Measurements from ENCODE around the gene STIP1.

STIP1 gene

DNA sequence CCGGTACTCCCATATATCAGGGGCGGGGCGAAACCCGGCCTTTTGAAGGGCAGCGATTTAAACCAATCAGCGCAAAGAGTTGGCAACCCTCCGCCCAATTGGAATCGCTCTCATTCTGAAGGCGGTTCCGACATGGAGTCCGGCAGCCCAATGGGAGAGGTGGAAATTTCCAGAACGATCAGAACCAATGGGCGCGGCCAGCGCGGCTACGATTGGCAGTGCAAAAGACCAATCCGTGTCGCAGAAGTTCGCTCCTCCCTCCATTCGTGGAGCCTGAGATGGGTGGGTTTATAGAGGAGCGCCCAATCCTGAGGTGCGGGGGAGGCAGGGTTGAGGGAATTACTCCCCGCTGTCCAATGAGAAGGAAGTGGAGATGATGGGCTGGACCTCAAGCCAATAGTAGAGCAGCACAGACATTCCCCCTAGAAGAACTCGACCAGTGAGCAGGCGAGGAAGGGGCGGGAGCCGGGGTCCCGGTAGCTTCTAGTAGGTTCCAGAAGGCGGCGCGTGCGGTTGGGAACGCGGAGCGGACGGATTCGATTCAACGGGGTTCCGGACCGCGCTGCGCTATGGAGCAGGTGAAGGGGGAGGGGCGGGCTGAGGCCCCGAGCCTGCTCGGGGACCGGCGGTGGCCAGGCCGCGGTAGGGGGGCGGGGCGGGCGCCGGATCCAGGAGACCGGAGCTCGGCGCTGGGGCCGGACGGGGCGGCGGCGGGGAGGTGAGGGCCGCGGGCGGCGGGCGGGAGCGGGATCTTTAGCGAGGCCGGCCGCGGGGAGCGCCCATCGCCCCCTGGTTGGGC lies at the start of gene STIP1:
Gene STIP1, plus strand, starts transcription at position 479 of the 799 bp plus-strand sequence. Its CDS starts 91 bp downstream, at position 570.
- DNase-seq: peak; percentile 100

DNA sequence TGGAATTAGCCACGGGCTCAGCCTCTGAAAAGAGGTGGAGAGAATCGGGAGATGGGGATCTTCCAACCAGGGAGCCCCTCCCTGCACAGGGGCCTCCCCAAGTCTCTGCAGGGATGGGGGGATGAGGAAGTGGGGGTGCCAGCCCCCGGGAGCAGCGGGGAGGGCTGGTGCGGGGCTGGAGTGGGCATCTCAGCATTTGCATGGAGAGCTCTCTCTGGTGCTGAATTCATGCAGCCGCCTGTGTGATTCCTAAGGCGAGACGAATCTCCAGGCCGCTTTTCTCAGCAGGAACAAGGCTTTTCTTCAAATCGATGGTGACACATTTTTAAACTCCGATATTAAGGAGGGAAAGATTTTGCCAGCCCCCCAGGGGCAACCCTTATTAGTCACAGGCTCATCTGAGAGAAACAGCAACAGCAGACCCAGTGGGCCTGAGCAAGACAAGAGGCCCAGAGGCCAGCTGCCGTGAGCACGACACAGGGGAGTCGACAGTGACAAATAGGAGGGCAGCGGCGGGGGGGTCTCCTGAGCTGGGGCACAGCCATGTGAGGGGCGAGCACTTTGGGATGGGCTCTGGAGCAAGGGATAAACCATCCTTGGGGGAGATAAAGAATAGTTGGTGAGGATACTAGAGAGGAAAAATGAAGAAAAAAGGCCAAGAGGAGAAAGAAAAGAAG lies 49.1 kb upstream of the STIP1 start:
- DNase-seq: no peak

DNA sequence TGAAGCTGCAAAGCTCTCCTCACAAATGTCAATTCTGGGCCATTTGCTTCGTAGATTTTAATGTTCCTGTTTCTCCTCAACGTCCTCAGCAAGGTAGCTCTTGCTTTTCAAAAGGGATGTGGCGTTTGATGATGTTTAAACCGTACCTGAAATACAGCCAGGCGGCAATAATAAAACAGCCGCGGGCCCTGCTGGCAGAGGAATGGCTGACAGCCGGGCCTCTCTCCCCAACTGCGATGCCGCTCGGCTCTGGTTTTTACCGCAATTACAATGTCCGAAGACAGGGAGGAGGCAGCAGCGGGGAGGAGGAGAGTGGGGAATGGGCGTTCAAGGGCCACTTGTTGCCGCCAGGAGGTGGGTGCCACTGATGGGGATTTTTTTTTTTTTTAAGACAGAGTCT lies 47.6 kb upstream of the STIP1 start:
- DNase-seq: no peak

DNA sequence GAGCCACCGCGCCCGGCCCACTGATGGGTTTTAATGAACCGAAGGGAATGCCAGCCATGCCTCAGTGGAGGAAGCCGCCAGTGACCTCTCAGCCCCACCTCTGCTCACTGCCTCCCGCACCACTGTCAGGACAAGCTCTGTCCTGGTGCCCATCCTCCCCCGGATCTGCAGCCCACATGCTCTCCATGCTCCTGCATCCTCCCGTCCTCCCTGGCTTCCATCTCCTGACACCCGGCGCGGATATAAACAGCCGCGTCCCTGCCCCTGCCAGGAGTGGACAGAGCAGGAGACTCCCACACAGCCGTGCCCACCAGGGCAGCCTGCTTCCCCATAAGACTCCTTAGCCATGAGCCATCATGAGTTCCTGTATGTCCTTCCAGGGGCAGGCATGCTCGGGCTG lies 46.9 kb upstream of the STIP1 start:
- DNase-seq: no peak

DNA sequence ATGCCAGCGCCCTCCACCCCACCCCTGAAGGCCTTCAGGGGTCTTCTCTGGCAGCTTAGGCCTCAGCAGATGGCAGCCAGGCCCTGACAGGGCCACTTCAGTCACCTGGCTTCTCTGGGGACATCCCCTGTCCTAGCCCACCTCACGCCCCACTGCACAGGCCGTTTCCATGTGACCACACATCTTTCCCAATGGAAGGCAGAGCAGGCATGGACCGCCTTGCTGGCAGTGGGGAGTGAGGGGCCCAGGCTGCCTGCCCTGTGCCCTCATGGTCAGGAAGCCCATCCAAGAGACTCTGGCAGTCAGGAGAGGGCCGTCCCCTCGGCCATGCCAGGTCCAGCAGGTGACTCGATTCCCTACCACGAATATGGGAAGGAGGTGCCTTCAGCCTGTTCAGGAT lies 45.9 kb upstream of the STIP1 start:
- no peak for DNase-seq

DNA sequence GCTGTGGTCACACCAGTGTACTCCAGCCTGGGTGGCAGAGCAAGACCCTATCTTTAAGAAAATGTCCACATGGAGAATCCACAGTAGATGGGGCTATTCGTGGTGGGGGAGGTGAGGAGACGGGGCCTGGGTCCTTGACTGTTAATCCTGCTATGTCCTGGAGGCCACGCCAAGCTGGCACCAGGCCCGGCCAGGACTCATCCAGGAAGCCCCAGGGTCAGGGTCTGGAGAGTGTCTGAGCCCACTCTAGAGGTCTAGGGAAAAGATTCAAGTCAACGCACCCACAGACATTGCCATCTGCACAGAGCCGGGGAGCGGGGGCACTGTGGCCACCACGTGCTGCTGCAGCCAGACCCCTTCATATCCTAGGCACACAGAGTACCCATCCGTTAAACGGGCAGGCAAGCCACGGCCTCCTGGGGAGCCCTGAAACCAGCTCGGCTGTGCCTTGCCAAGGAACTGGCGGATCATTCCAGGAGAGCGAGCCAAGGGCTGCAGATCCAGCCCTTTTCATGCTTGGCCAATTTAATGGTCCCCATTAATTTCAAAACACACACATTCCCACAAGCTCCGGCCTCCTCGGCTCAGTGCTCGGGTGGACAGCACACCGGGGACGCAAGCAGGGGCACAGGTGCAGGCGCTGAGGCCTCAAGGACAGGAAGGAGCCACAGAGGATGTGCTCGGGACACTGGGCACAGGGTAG lies 44.7 kb upstream of the STIP1 start:
- DNase-seq: no peak

DNA sequence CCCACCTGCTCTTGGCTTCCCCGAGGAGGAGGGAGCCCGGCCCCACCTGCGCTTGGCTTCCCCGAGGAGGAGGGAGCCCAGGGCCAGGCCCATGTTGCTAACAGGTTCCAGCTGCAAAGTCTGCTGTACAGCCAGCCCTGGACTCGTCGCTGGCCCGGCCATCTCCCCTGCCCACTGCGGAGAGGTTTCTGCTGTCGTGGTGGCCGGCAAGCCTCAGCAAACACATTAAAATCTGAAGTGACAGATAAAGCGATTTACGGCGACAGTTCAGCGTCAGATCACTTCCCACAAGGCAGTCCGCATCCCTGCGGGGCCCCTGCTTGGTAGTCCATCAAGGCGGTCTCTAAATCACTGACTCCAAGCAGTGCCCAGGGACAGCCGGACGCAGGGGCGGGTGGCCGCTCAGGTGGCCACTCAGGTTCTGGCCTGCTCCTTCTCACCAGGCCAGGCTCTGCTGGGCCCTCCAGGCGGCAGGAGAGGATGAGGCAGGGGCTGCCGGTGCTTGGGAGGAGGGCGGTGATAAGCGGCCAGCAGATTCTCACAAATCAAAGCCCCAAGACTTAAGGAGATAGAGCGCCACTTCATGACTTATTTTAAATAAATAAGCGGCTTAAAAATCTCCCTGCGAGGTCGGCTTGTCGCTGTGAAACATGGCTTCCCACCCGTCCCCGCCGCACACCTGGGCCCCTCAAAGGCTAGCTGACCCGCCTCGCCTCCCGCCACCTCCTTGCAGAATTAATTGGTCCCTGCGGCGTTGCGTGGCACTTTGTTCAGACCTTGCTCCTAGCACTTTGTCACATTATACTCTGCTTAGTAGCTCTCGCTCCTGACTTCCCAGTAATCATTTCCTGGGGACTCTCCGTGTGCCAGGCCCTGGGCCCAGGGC lies 41.1 kb upstream of the STIP1 start:
- no peak for DNase-seq

DNA sequence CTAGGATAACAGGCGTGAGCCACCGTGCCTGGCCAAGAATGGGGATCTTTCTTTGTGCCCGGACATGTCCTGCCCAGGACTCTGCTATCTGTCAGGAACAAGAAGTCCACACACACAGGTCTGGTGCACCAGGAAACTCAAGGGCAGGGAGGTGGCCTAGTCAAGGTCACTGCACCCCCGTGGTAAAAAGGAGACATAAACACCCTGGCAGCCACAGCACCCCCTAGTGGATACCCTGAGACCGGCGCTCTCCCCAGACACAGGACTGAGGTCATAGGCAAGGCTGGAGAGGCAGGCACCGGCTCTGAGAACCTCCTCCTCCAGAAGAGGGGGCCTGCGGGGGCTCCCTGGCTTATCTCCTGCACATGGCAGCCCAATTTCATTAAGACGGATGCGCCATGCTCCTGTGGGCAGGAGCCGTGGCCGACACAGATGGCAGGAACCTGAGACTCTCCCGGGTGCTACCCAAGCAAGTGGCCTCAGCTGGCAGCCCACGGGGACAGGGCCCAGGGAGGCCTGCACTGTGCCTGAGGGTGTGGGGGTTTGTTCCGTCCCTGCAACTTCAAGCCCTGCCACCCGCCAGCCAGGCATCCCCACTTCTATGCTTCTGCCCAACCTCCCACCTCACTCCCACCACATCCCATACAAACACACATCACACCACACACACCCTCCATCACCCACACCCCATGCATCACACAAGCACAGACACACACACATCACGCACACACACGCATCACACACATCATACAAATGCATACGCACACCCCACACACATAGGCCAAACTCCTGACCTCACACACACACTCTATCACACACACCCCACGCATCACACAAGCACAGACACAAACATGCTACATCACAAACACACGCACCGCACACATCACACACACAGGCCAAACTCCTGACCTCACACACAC lies 39.7 kb upstream of the STIP1 start:
- peak; percentile 81 for DNase-seq

DNA sequence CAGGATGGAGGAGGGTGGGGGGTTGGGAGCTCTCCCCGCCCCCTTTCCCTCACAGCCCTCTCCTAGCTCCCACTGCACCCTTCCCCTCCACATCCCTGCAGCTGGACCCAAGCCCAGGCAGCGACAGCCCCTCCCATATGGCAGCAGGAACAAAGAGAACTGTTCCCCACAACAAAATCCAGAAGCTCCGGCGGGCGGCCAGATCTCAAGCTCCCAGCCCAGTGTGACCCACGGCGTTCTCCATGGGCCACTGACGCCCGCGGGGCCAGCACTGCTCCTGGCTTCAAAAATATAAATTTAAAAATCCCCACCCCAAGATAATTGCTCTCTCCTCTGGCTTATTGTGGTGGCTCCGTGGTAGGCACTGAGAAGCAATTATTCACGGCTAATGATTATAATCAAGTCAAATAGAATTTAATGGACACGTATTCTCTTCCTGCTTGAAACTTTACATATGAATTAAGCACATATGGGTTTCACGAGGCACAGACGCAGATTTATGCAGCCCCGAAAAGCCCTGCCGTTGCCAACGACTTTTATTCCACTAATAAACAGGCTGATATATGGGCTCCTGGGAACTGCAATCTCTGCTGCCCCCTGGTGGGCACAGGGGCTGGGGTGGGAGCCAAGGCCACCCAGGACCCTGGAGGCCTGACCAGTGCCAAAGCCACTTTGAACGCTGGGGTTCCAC lies 37.6 kb upstream of the STIP1 start:
- DNase-seq: peak; percentile 73

DNA sequence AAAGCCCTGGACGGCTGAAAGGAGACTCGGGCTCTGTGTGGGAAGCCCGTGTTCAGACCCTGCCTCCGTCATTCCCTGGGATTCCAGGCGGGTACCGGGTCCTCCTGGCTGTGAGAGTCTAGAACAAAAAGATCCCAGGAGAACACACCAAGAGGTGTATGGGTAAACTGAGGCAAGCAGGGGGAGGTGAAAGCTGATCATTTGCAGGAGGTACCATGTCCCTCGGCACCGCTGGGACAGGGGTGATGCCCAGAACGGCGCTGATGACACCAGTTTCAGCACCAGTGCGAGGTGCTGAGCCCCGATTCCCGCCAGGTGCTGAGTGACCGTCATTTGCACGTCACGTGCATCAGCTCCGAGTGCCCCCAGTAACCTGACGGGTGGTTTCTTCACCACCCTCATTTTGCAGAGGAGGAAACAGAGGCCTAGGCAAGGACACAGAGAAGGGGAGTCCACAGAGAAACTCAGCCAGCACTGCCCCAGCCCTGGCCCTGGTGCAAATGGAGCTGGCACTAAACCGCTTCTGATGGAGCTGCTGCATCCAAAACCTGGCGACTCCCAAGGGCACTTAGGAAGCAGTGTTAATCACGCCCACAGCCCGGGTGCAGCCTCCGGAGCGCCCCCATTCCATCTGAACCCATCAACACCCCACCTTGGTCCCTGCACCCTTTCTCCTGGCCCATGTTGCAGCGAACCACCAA lies 36.9 kb upstream of the STIP1 start:
- DNase-seq: no peak

DNA sequence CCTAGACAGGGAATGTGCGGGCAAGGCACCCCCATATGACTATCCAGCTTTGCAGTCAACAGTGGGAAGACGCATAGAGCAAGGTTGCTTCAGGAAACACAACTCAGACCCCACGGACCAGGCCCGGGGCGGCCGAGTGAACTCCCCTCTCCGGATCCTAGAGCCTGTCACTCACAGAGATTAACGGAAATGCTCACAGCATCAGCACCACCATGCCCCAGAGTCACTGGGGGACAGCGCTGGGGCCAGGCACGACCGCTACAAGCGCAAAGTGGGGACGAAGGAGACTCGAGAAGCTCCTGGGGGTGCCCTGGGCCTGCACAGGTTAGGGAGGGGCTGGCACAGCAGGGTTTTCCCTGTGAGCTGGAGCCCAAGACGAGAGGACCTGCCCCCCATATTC lies 35.9 kb upstream of the STIP1 start:
- no peak for DNase-seq

DNA sequence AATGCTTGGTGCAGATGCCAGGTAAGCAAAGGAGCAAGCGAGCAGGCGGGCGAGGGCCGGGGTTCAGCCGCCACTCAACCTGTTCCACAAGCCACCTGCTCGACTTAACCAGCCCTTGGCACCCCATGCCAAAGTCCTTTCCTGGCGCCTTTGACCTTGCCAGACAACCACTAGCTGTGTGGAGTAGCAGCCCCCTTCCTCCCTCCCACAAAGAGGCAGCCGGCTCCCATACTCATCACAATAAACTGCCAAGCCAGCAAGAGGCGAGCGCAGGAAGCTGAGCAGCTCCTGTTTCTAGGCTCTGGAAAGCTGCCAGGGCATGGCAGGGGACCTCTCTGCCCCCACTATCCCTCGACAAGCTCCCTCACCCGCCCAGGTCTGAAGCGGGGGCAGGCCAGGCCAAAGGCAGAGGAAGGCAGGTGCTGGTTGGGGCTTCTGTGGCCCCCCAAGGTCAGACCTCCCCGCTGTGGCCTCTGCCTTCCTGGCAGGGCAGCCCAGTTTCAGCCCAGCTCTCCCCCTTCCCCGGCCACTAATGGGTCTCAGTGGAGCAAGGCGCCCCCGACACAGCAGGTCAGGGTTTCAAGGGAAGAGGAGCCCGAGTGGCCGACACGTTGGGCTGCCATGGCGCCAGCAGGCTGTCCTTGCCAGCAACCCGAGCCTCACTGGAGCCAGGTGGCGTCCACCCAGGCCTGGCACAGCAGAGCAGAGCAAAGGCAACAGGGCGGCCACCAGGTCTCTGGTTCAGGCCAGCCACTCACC lies 35.3 kb upstream of the STIP1 start:
- no peak for DNase-seq

DNA sequence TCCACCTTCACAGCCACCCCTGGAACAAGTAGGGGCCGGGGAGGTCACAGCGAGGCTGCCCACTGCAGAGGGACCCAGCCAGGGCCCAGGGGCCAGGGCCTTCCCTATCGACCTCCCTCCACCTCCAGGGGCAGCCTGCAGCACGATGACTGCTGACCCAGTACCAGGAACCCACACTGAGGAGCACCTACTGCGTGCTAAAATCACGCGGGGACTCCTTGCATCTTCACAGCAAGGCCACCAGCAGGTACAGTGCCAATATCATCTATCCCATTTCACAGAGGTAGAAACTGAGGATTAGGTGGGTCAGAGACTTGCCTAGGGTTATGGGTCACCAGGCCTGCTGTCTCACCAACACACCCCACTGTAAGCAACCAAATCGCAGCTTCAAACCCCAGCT lies 34.6 kb upstream of the STIP1 start:
- no peak for DNase-seq

DNA sequence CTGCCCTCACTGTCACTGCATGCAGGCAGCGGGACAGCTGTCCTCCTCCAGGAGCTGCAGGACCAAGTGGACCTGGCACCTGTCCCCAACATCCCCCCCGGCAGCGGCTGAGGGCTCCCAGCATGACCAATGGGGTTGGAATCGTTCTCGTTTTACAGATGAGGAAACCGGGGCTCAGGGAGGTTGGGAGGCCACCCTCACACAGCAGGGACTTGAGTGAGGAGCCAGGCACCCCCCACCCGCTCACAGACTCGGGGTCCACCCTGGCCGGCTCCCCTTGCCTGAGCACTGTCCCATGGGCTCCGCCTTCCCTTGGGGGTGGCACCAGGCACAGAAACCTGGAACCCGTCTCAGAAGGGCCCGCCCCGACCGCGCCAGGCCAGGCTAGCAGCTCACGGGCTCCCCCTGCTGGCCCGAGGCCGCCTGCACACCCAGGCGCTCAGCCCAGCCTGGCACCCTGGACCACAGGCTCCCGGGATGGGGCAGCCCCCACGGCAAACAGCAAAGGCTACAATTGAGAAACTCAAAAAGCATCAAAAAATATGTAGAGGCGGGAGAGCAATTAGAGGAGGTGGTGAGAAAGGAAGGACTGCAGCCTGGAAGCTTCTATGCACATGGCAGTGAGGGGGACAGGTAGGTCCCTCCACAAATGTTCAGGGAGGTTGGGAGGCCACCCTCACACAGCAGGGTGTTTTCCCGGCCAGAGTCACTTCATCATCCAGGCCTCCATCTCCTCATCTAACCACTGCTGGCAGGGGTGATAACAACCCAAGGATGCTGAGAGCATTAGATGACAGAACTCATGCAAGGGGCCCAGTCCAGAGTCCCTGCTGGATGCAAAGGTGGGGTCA lies 32.9 kb upstream of the STIP1 start:
- peak; percentile 78 for DNase-seq

DNA sequence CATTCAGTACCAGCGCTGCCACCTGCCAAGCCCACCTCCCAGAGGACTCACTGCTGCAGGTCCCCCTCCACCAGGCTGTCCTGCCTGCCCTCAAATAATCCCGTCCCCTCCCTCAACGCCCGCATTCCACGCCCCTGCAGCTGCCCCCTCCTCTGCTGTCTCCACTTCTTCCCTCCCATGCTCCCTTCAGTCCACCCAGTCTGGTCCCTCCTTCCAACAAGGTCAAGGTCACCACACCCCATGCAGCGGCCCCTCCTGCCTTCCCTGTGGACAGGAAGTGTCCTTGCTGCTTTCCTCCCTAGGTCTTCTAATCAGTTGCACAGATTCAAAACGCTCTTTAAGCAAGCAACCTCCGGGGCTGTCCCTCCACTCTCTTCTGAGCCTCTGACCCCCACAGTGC lies 32.2 kb upstream of the STIP1 start:
- DNase-seq: no peak

DNA sequence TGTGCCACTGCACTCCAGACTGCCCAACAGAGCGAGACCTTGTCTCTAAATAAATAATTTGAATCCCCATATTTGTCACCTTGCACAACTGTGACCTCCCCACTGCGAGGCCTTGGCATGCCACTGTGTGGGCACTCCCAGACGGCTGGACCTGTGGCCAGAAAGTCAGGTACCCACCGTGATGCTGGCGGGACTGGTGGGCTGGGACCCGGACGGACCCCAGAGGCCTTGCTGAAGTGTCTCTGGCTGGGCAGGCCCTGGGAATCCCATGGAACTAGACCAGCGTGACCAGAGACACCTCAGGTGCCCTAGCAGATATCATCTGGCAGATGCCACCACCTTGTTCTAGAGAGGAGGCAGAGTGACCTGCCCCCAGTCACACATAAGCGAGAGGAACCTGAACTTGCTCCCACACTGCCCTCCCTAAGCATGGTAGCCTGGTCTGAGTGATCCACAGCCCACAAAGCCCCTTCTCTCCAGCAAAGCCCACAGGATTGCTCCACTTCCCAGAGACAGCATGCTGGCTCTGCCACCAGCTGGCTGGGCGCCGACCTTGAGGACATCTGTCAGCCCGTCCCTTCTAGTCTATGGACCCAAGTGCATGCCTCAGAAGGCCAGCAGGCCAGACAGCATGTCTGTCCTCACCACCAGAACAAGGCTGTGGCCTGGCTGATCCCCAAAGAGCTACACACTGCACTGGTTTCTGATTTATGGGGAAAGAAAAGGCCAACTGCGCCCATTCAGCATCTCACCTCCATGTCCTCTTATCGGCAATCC lies 29.5 kb upstream of the STIP1 start:
- DNase-seq: no peak

DNA sequence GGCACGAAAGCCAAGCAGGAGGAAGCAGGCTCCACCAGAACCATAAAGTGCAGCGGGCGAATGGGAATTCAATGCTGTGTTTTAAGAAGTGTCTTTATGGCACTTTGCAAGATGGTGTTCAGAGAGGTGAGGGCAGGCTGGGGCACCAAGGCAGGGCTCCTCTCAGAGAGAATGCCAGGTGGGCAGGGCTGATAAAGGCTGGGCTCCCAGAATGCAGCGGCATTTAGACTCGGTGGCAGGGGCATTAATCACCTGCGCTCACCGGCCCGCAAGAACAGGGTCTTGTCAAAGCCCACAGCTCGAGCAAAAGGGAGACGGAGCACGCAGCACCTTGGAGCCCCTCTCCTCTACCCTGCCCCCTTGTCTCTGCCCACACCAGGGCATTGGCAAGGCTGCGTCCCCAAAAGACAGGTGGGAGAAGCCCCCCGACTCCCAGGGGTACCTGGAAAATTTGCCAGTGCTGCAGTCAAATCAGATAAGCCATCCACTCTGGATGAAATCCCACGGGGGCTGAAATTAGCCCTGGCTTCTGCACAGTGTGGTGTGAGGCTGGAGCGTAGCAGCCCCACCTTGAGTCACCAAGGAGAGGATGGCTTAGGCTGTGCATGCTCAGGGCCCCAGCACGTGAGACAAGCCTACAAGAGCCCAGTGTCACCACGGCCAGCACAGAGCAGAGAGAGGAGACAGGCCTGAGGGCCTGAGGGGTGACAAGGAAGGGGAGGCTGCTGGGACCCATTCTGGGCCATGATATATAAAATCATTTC lies 28.2 kb upstream of the STIP1 start:
- DNase-seq: no peak
